HAP-1 (cell line): ENCODE measurements around the gene TBL1XR1.
A peak's percentile ranks its signal among the peaks of the same experiment; 100 is the strongest.
"Not testable (repeated sequence)": the region's sequence is repeated elsewhere in the genome, so short reads cannot be mapped to it uniquely, and the experiment has no call there.

Experiments used
- DNase-seq, 2 experiments: peaks; one replicate each; pipeline ENCODE4 v3.0.0-alpha.2; 2016 to 2020; ENCODE audit warnings: low spot score in 2 of 2
- H3K27me3 ChIP-seq: fragments of 250-450 bp; sonication (Bioruptor Pico); 2 replicates; pipeline ENCODE4 v1.5.1; 2020; ENCODE audit warnings: low read depth, mild to moderate bottlenecking, moderate library complexity
- H3K36me3 ChIP-seq: fragments of 250-450 bp; sonication (Bioruptor Pico); replicated peaks from 2 replicates; pipeline ENCODE4 v1.5.1; 2020; ENCODE audit warnings: mild to moderate bottlenecking
- H3K4me1 ChIP-seq: fragments of 250-450 bp; sonication (Bioruptor Pico); 2 replicates; pipeline ENCODE4 v1.5.1; 2020; ENCODE audit warnings: mild to moderate bottlenecking
- H3K4me3 ChIP-seq: fragments of 250-450 bp; sonication (Bioruptor Pico); 2 replicates; pipeline ENCODE4 v1.5.1; 2020; ENCODE audit warnings: mild to moderate bottlenecking, moderate library complexity
- H3K9me3 ChIP-seq: fragments of 250-450 bp; sonication (Bioruptor Pico); 2 replicates; pipeline ENCODE4 v1.5.1; 2020; ENCODE audit warnings: mild to moderate bottlenecking, moderate library complexity
- in situ Hi-C: fragments of 300-500 bp; cut with MboI; formaldehyde crosslinking; loops from 3 replicates; pipeline ENCODE4 v1.14.3; 2020; ENCODE audit warnings: low sequenced_read_pairs, inconsistent platforms, mixed read lengths

TBL1XR1 gene

GRCh38 chr3:177037241-177037640, 160.0 kb downstream of the TBL1XR1 start:
- Histone ChIP-seq H3K4me1 (no peaks in the 10 kb centered on the region), H3K27me3 (no peaks in the 10 kb centered on the region), H3K4me3 (no peak overlapping the region), H3K9me3 (no peaks in the 10 kb centered on the region), H3K36me3 (peaks cover 52% of the 10 kb centered on the region)
- in situ Hi-C loops = no loop called here
- DNase-seq = no peak

GRCh38 chr3:177035676-177036075, 161.6 kb downstream of the TBL1XR1 start:
- no peaks in the 10 kb centered on the region for H3K9me3 ChIP-seq
- H3K36me3 ChIP-seq = peaks cover 58% of the 10 kb centered on the region
- no peaks in the 10 kb centered on the region for H3K27me3 ChIP-seq
- no peaks in the 10 kb centered on the region for H3K4me1 ChIP-seq
- no peak overlapping the region for H3K4me3 ChIP-seq
- in situ Hi-C loops = no loop called here
- DNase-seq = no peak

- no peak for DNase-seq
- no peaks in the 10 kb centered on the region for H3K4me1 ChIP-seq
- peaks cover 59% of the 10 kb centered on the region for H3K36me3 ChIP-seq
- in situ Hi-C loops = no loop called here
- H3K4me3 ChIP-seq = no peak overlapping the region
- H3K27me3 ChIP-seq = no peaks in the 10 kb centered on the region
- no peaks in the 10 kb centered on the region for H3K9me3 ChIP-seq
Observed at GRCh38 chr3:177034832-177035475, 162.3 kb downstream of the TBL1XR1 start.

GRCh38 chr3:177026505-177027277, 170.6 kb downstream of the TBL1XR1 start:
- H3K27me3 ChIP-seq = no peaks in the 10 kb centered on the region
- no peaks in the 10 kb centered on the region for H3K4me1 ChIP-seq
- peaks cover 26% of the 10 kb centered on the region for H3K36me3 ChIP-seq
- in situ Hi-C loops = no loop called here
- DNase-seq = no peak
- no peak overlapping the region for H3K4me3 ChIP-seq
- no peaks in the 10 kb centered on the region for H3K9me3 ChIP-seq

- Histone ChIP-seq H3K4me3 (no peak overlapping the region), H3K9me3 (no peaks in the 10 kb centered on the region), H3K4me1 (no peaks in the 10 kb centered on the region), H3K36me3 (no peaks in the 10 kb centered on the region; the same call in 1 of the 2 replicates), H3K27me3 (no peaks in the 10 kb centered on the region)
- in situ Hi-C loops = no loop called here
- DNase-seq = no peak
Observed at GRCh38 chr3:177015881-177016280, 181.4 kb downstream of the TBL1XR1 start.

- H3K4me1 ChIP-seq = no peaks in the 10 kb centered on the region
- no peaks in the 10 kb centered on the region for H3K27me3 ChIP-seq
- no peaks in the 10 kb centered on the region; the same call in 1 of the 2 replicates for H3K36me3 ChIP-seq
- in situ Hi-C loops = no loop called here
- H3K9me3 ChIP-seq = no peaks in the 10 kb centered on the region
- H3K4me3 ChIP-seq = no peak overlapping the region
- DNase-seq = no peak
Observed at GRCh38 chr3:177013681-177014280, 183.5 kb downstream of the TBL1XR1 start.

DNA sequence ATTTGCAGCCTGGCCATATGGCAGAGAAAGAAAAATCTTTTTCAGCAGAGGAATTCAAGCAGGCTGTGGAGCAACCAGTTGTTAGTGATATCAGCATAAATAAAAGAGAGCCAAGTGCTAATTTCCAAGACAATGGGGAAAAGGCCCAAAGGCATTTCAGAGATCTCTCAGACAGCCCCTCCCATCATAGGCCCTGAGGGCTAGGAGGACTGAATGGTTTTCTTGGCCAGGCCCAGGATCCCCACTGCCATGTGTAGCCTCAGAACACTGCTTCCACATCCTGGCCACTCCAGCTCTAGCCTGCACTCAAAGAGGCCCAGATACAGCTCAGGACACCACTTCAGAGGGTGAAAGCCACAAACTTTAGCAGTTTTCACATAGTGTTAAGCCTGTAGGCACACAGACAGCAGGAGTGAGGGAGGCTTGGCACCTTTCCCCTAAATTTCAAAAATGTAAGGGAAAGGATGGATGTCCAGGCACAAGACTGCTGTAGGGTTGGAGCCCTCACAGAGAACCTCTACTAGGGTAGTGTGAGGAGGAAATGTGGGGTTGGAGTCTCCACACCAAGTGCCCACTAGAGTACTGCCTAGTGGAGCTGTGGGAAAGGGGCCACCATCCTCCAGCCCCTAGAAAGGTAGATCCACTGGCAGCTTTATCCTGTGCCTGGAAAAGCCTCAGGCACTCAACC, 191.4 kb downstream of the TBL1XR1 start:
- no peak overlapping the region for H3K4me3 ChIP-seq
- H3K36me3 ChIP-seq = no peaks in the 10 kb centered on the region
- no peaks in the 10 kb centered on the region for H3K27me3 ChIP-seq
- no peaks in the 10 kb centered on the region for H3K4me1 ChIP-seq
- in situ Hi-C loops = no loop called here
- peaks cover 8% of the 10 kb centered on the region for H3K9me3 ChIP-seq
- no peak for DNase-seq

GRCh38 chr3:177000159-177000558, 197.1 kb downstream of the TBL1XR1 start:
- H3K9me3 ChIP-seq, H3K4me3 ChIP-seq, H3K27me3 ChIP-seq, H3K4me1 ChIP-seq, DNase-seq, in situ Hi-C loops, H3K36me3 ChIP-seq: not testable (repeated sequence)

DNA sequence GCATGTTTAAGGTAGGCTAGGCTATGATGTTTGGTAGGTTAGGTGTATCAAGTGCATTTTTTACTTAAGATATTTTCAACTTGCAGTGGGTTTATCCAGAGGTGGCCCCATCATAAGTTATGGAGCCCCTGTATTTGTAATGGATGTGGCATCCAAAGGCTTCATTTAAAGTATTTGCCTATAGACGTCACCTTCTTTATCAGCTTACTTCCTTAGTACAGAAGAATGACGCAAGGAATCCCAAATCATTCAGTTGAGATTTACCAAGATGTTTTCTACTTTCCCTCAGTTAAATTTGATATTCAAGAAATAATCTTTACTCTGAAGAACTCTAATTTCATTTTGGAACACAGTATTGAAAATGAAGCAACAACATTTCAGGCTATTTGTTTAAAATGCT, 201.3 kb downstream of the TBL1XR1 start:
- DNase-seq = no peak
- no peak overlapping the region for H3K4me3 ChIP-seq
- no peaks in the 10 kb centered on the region for H3K9me3 ChIP-seq
- H3K27me3 ChIP-seq = peaks cover 9% of the 10 kb centered on the region; the same call in 1 of the 2 replicates
- in situ Hi-C loops = no loop called here
- H3K4me1 ChIP-seq = no peaks in the 10 kb centered on the region
- H3K36me3 ChIP-seq = no peaks in the 10 kb centered on the region

DNA sequence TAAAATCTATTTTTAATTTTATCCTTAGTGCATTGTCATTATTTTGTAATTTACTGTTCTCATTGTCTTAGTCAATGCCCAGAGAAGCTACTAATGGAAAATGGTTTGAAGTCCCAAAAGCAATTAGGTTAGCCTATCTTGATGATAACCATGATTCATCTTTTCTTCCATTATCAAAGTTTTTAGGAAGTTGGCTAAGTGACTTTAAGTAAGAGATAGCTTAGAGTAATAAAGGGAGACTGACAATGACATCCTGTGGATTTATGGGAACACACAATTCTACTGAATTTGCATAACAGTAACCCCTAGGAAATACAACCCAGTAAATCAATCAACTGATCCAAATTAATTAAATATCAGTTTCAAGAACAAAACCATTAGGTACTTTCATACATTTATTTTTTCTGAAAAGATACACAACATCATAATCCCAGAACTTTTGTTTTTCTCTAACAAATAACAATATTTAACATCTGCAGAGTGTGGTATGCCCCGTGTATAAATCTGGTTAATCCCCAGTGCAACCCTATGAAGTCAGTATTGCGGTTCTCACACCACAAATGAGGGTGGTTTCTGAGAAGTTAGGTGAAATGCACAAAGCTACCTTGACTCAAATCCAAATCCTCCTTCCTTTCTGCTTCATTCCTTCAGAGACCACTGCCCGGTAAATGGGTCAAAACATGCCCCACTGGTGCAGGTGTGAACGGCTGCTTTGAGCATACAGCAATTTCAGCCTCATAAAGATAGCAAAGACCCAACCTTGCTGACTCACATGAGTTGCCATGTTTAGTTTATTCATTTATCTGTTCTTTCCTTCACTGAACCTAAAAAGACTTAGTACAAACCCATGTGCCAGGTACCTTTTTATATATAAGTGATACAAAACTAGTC, 202.1 kb downstream of the TBL1XR1 start:
- peak in 1 of 2 experiments; percentile 49 for DNase-seq
- H3K9me3 ChIP-seq = no peaks in the 10 kb centered on the region
- H3K27me3 ChIP-seq = peaks cover 9% of the 10 kb centered on the region; the same call in 1 of the 2 replicates
- in situ Hi-C loops = no loop called here
- no peaks in the 10 kb centered on the region for H3K4me1 ChIP-seq
- H3K4me3 ChIP-seq = no peak overlapping the region
- H3K36me3 ChIP-seq = no peaks in the 10 kb centered on the region

DNA sequence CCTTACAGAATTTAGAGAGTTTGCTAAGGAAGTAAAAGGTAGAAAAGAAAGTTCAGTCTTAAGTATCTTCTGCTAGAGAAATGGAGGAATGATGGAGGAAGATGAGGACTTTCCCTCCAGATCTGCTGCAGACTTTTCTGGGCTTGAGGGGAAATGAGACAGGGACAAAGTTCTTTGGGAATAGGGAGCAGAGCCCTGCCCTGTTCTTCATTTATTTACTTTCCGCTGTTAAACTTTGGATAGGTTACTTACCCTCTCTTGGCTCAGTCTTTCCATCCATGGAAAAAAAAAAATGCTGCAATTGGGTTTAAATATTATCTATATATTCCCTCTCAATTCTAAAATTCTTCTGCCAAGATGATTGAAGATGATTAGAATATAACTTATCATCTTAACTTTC, 202.9 kb downstream of the TBL1XR1 start:
- H3K27me3 ChIP-seq = peaks cover 9% of the 10 kb centered on the region; the same call in 1 of the 2 replicates
- H3K9me3 ChIP-seq = no peaks in the 10 kb centered on the region
- H3K4me3 ChIP-seq = no peak overlapping the region
- no peaks in the 10 kb centered on the region for H3K36me3 ChIP-seq
- H3K4me1 ChIP-seq = no peaks in the 10 kb centered on the region
- in situ Hi-C loops = no loop called here
- no peak for DNase-seq

DNA sequence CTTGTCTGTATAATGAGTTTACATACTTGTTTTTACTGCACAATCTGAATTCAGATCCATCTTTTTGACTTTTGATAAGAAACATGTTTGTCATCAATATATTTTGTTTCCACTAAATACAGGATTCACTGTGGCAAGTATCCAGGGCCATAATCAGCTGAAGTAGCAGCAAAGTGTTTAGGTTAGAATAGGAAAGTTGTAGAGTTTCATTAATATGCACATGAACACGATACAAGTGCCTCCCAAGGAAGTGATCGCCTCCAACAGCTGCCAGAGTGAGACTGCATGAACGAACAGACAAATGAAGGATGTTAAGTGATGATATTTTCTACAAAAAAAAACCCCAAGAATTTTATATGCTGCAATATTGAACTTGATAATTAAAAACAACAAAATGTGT, 204.3 kb downstream of the TBL1XR1 start:
- Histone ChIP-seq H3K9me3 (no peaks in the 10 kb centered on the region), H3K27me3 (peaks cover 9% of the 10 kb centered on the region; the same call in 1 of the 2 replicates), H3K4me1 (no peaks in the 10 kb centered on the region), H3K4me3 (no peak overlapping the region), H3K36me3 (no peaks in the 10 kb centered on the region)
- no peak for DNase-seq
- in situ Hi-C loops = no loop called here

DNA sequence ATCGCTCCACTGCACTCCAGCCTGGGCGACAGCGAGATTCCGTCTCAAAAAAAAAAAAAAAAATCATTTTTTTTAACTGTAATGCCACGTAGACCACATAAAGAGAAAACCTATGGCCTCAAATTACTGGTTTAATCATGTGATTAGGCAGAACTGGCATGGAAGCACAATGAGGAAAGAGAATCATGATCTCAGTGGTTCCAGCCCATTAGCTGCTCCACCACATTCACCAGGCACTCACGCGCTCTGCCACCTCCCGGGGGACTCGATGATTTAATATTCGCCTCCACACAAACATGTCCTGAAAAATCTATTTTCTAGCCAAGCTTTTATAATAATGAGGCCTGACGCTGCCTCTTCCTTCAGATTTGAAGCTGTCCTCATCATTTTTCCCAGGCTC, 204.7 kb downstream of the TBL1XR1 start:
- Histone ChIP-seq H3K27me3 (peaks cover 9% of the 10 kb centered on the region; the same call in 1 of the 2 replicates), H3K4me3 (no peak overlapping the region), H3K4me1 (no peaks in the 10 kb centered on the region), H3K36me3 (no peaks in the 10 kb centered on the region), H3K9me3 (no peaks in the 10 kb centered on the region)
- in situ Hi-C loops = no loop called here
- no peak for DNase-seq
